Motor neuron (in vitro differentiated cells): Measurements from ENCODE around the gene MED9. TPM values are rescaled to one million over a fixed set of nuclear protein-coding genes. Genes with fewer than 3 reads are reported as not detected.
"Not testable (repeated sequence)": the region's sequence is repeated elsewhere in the genome, so short reads cannot be mapped to it uniquely, and the experiment has no call there.

ENCODE experiments used
- ATAC-seq, 8 experiments: fragments of 200-7000 bp; cut with Tn5 transposase; replicated peaks in 6 of 8; 2 replicates each; pipeline ENCODE4 v1.8.0; 2021; ENCODE audit warnings: mild to moderate bottlenecking in 8 of 8, moderate library complexity in 8 of 8
- H3K27ac ChIP-seq, 2 donors: fragments of 250-450 bp; sonication (Bioruptor Pico); 2 replicates each; pipeline ENCODE4 v1.9.0; 2021; ENCODE audit warnings: antibody characterized with exemption in 2 of 2, mild to moderate bottlenecking in 2 of 2, moderate library complexity in 1 of 2
- H3K4me1 ChIP-seq, 2 donors: fragments of 250-450 bp; sonication (Bioruptor Pico); replicated peaks in 1 of 2; 2 replicates each; pipeline ENCODE4 v1.6.1; 2021; ENCODE audit warnings: antibody characterized with exemption in 2 of 2, mild to moderate bottlenecking in 2 of 2, moderate library complexity in 1 of 2
- H3K4me3 ChIP-seq, 5 donors: fragments of 250-450 bp; sonication (Bioruptor Pico); 2 replicates each; pipeline ENCODE4 v1.9.0; 2021; ENCODE audit warnings: antibody characterized with exemption in 5 of 5, mild to moderate bottlenecking in 5 of 5, moderate library complexity in 4 of 5
- WGBS, 10 experiments: fragments of 450-650 bp; shearing (Covaris generic); methylation state at CpG; one replicate each; pipeline ENCODE4 v1.0.0; 2022; 5-methylcytosine and 5-hydroxymethylcytosine counted together
- in situ Hi-C, 9 experiments: fragments of 400-800 bp; cut with MboI; loops; one replicate each; pipeline ENCODE4 v1.15.0; 2021; ENCODE audit warnings: low sequenced_read_pairs in 9 of 9, low pct_unique_long_range_greater_than_20kb in 2 of 9; ENCODE audit not compliant: unreplicated experiment in 9 of 9
- total RNA-seq, 8 experiments: library from RNA; unstranded; fragments of 300-600 nt; gene quantifications; 2 replicates each; pipeline versions ENCODE4 v1.2.3 to v1.2.4, GENCODE V29; 2022

Gene MED9
- total RNA-seq, 8 experiments from 2014 or later: 6.5 to 23.0 (median 17.1) TPM

GRCh38 chr17:17480593-17481148, 3.9 kb downstream of the MED9 start:
- Histone ChIP-seq H3K4me1 (peaks cover 14% of the 10 kb centered on the region in 2 donors), H3K27ac (no peak overlapping the region), H3K4me3 (no peak overlapping the region)
- WGBS, 10 experiments: 43 to 94% (median 84%) methylated on average over 3 to 6 of the region's 6 CpGs; no CpG with 5 or more reads in 1 of the 10 experiments
- ATAC-seq: no peak
- in situ Hi-C loops: loop anchor here in 1 of 9 experiments (25.0 kb wide), 1 partner anchor 157 kb away; no protein-coding TSS in a partner anchor

DNA sequence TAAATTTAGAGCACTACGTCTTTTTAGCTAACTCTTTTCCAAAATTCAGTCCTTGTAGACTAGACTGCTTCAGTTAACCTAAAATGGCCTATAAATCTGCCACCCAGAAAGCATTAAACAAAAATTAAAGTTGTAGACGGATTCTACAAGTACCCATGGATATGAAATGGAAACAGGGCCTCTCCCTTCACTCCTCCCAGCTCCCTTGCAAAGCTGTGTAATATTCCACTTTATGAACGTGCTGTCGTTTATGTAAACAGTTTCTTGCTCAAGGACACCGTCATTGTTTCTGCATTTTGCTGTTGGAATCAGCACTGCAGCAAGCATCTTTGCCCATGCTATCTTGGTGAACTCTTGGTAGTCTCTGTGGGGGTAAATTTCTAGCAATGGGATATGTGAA, 5.1 kb downstream of the MED9 start:
- in situ Hi-C loops: loop anchor here in 1 of 9 experiments (25.0 kb wide), 1 partner anchor 155 kb away; no protein-coding TSS in a partner anchor
- Histone ChIP-seq H3K4me3 (no peak overlapping the region), H3K27ac (no peak overlapping the region), H3K4me1 (peaks cover 11% of the 10 kb centered on the region in 2 donors)
- no peak for ATAC-seq
- 52 to 100% (median 89%) methylated on average over 1 to 4 of the region's 5 CpGs; no CpG with 5 or more reads in 1 of the 10 experiments for WGBS, 10 experiments

GRCh38 chr17:17484451-17484899, 7.7 kb downstream of the MED9 start:
- WGBS, 10 experiments: 10 to 90% (median 50%) methylated on average over 2 to 11 of the region's 12 CpGs; no CpG with 5 or more reads in 5 of the 10 experiments
- no peak overlapping the region for H3K27ac ChIP-seq
- in situ Hi-C loops: loop anchor here in 1 of 9 experiments (25.0 kb wide), 1 partner anchor 153 kb away; no protein-coding TSS in a partner anchor
- H3K4me3 ChIP-seq: no peak overlapping the region
- H3K4me1 ChIP-seq: no peaks in the 10 kb centered on the region
- ATAC-seq: no peak

- no peak overlapping the region for H3K27ac ChIP-seq
- 95 to 100% (median 96%) methylated on average over 1 to 5 of the region's 6 CpGs; no CpG with 5 or more reads in 6 of the 10 experiments for whole genome bisulfite sequencing, 10 experiments
- no peak for ATAC-seq
- in situ Hi-C loops: loop anchor here in 1 of 9 experiments (25.0 kb wide), 1 partner anchor 152 kb away; no protein-coding TSS in a partner anchor
- H3K4me3 ChIP-seq: no peak overlapping the region
- H3K4me1 ChIP-seq: no peaks in the 10 kb centered on the region
These were observed 8.6 kb downstream of the MED9 start for GRCh38 chr17:17485420-17485819.

DNA sequence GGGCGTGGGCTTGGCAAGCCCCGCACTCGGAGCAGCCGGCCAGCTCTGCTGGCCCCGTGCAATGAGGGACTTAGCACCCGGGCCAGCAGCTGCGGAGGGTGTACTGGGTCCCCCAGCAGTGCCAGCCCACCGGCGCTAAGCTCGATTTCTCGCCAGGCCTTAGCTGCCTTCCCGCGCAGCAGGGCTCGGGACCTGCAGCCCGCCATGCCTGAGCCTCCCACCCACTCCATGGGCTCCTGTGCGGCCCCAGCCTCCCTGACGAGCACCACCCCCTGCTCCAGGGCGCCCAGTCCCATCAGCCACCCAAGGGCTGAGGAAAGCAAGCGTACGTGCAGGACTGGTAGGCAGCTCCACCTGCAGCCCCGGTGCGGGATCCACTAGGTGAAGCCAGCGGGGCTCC, 9.6 kb downstream of the MED9 start:
- not testable (repeated sequence) for H3K4me1 ChIP-seq, ATAC-seq, H3K4me3 ChIP-seq, H3K27ac ChIP-seq
- in situ Hi-C loops: loop anchor here in 1 of 9 experiments (25.0 kb wide), 1 partner anchor 151 kb away; no protein-coding TSS in a partner anchor
- WGBS, 10 experiments: 100% methylated on average over 3 of the region's 23 CpGs; no CpG with 5 or more reads in 9 of the 10 experiments

- 80 to 100% (median 100%) methylated on average over 1 of the region's 2 CpGs; no CpG with 5 or more reads in 3 of the 10 experiments for WGBS, 10 experiments
- H3K4me3 ChIP-seq: no peak overlapping the region
- H3K27ac ChIP-seq: no peak overlapping the region
- no peaks in the 10 kb centered on the region for H3K4me1 ChIP-seq
- in situ Hi-C loops: loop anchor here in 1 of 9 experiments (25.0 kb wide), 1 partner anchor 149 kb away; no protein-coding TSS in a partner anchor
- no peak for ATAC-seq
These were observed 11.2 kb downstream of the MED9 start for GRCh38 chr17:17487998-17488397.

GRCh38 chr17:17491031-17491471, 14.3 kb downstream of the MED9 start:
- WGBS, 10 experiments: 20 to 84% (median 80%) methylated on average over 1 to 6 of the region's 10 CpGs; no CpG with 5 or more reads in 3 of the 10 experiments
- ATAC-seq: no peak
- H3K27ac ChIP-seq: no peak overlapping the region
- H3K4me1 ChIP-seq: peaks cover 6 to 7% of the 10 kb centered on the region in 2 donors
- no peak overlapping the region for H3K4me3 ChIP-seq
- in situ Hi-C loops: loop anchor here in 1 of 9 experiments (10.0 to 25.0 kb wide), 2 partner anchors 136 to 146 kb away; no protein-coding TSS in a partner anchor

- no peak overlapping the region for H3K4me3 ChIP-seq
- H3K4me1 ChIP-seq: peaks cover 6 to 7% of the 10 kb centered on the region in 2 donors
- H3K27ac ChIP-seq: no peak overlapping the region
- in situ Hi-C loops: loop anchor here in 1 of 9 experiments (10.0 to 25.0 kb wide), 2 partner anchors 137 to 146 kb away; no protein-coding TSS in a partner anchor
- 60 to 100% (median 91%) methylated on average over 1 to 11 of the region's 17 CpGs; no CpG with 5 or more reads in 6 of the 10 experiments for WGBS, 10 experiments
- ATAC-seq: no peak
These were observed 14.8 kb downstream of the MED9 start for GRCh38 chr17:17491546-17491988.

- ATAC-seq: no peak
- 58 to 100% (median 78%) methylated on average over 1 to 8 of the region's 11 CpGs; no CpG with 5 or more reads in 3 of the 10 experiments for WGBS, 10 experiments
- H3K4me1 ChIP-seq: peaks cover 6 to 9% of the 10 kb centered on the region in 2 donors
- in situ Hi-C loops: loop anchor here in 1 of 9 experiments (10.0 to 25.0 kb wide), 2 partner anchors 137 to 145 kb away; no protein-coding TSS in a partner anchor
- no peak overlapping the region for H3K27ac ChIP-seq
- no peak overlapping the region for H3K4me3 ChIP-seq
These were observed 15.3 kb downstream of the MED9 start for GRCh38 chr17:17492085-17492484.

GRCh38 chr17:17492571-17492970, 15.8 kb downstream of the MED9 start:
- 40 to 100% (median 93%) methylated on average over 1 to 9 of the region's 9 CpGs; no CpG with 5 or more reads in 2 of the 10 experiments for WGBS, 10 experiments
- Histone ChIP-seq H3K27ac (no peak overlapping the region), H3K4me3 (no peak overlapping the region), H3K4me1 (peaks cover 6 to 11% of the 10 kb centered on the region in 2 donors)
- in situ Hi-C loops: loop anchor here in 1 of 9 experiments (10.0 to 25.0 kb wide), 2 partner anchors 138 to 145 kb away; no protein-coding TSS in a partner anchor
- no peak for ATAC-seq

DNA sequence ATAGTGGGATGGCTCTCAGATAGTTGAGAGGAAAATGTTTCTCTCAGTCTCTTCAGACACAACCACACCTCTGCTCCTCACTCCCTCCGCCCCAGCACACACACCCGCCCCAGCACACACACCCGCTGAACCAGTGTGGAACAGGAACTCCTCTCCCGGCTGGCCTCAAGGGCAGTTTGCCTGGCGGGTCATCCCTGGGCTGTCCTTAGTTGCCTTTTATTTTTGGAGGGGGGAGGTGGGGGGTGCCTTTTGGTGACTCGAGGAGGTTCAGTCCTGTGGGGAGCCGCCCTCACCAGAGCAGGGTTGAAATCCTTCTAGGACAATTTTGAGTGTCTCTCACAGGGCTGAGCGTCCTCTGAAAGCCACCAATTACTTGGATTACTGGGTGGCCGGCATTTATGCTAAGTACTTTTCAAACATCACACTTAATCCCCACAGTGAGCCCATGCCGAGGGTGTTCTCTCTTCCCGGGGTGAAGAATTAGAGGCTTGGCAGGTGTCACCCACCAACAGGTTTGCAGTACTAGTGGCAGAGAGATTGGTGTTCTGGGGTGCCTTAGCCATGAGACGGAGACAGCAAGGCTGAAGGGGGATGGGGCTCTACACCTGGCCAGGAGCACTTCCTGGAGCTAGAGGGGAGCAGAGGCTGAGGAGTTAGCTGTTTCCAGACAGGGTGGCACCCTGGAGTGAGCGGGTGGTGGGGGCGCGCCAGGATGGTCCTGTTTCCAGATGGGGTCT, 16.6 kb downstream of the MED9 start:
- H3K27ac ChIP-seq: no peak overlapping the region
- peak in 2 of 8 experiments; percentile 3 to 17 for ATAC-seq
- 60 to 100% (median 83%) methylated on average over 1 to 3 of the region's 15 CpGs; no CpG with 5 or more reads in 6 of the 10 experiments for WGBS, 10 experiments
- peaks cover 6 to 11% of the 10 kb centered on the region in 2 donors for H3K4me1 ChIP-seq
- in situ Hi-C loops: loop anchor here in 1 of 9 experiments (10.0 to 25.0 kb wide), 2 partner anchors 139 to 144 kb away; no protein-coding TSS in a partner anchor
- H3K4me3 ChIP-seq: no peak overlapping the region

GRCh38 chr17:17493986-17494466, 17.2 kb downstream of the MED9 start:
- WGBS, 10 experiments: 15 to 80% (median 32%) methylated on average over 1 to 3 of the region's 5 CpGs; no CpG with 5 or more reads in 2 of the 10 experiments
- in situ Hi-C loops: loop anchor here in 1 of 9 experiments (10.0 to 25.0 kb wide), 2 partner anchors 139 to 143 kb away; no protein-coding TSS in a partner anchor

More at GRCh38 chr17:17493986-17494466, 17.2 kb downstream of the MED9 start:
- ATAC-seq: no peak
- no peak overlapping the region for H3K4me3 ChIP-seq
- no peak overlapping the region for H3K27ac ChIP-seq
- H3K4me1 ChIP-seq: peaks cover 6 to 11% of the 10 kb centered on the region in 2 donors
